HK-2 (cell line): Measurements from ENCODE around the gene ZNF786.
"Not testable (repeated sequence)": the region's sequence is repeated elsewhere in the genome, so short reads cannot be mapped to it uniquely, and the experiment has no call there.

Experiments
- DNase-seq: peaks from one replicate; pipeline ENCODE4 v3.0.0-alpha.2; 2018; ENCODE audit not compliant: unreplicated experiment

Gene ZNF786

DNA sequence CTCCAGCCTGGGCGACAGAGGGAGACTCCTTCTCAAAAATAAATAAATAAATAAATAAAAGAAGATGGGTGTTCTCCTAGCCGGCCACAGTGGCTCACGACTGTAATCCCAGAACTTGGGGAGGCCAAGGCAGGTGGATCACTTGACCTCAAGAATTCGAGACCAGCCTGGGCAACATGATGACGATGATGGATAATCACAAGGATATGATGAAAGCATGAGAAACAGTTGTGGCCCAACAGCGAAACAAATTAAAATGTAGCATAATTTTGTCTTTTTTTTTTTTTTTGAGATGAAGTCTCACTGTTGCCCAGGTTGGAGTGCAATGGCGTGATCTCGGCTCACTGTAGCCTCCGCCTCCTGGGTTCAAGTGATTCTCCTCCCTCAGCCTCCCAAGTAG is 12.9 kb downstream of the ZNF786 start:
- DNase-seq: no peak

DNA sequence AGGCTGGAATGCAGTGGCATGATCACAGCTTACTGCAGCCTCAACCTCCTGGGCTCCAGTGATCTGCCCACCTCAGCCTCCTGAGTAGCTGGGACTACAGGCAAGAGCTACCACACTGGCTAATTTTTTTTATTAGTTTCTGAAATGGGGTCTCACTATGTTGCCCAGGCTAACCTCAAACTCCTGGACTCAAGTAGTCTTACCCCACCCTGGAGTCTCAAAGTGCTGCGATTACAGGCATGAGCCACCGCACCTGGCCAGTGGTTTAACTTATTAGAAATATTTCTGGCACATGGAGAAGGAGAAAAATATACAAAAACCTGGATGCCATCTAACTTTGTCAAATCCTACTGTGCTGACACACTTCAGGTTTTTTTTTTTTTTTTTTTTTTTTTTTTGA is 15.2 kb downstream of the ZNF786 start:
- no peak for DNase-seq

DNA sequence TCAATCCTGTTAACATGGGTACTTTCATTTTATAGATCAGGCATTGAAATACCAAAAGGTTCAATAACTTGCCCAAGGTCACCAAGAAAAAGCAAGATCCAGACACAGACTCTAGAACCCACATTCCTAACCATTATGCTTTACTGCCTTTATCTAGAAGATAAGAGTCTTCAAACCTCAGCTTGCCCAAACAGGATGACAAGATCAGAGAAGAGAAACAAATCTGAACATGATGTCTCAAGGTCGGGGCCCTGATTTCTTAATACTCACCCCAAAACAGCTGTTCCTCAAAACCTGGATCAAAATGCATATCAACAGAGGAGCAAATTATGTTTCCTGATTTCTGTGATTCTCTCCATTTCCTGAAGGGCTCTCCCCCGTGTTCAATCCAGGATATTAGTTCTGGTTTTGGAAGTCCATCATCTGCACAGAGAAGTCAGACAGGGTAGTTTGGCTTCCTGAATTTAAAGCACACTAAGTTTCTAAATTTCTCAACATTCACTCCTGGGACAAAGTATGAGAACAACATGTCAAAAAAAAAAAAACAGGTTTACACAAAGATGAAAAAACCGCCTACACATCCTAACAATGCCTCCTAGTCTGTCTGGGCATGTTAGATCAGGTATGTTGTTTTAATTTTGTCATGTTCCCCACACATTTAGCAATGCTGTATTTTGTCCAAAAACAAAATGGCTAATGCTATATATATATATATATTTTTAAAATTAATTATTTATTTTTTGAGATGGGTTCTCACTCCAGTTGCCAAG is 16.2 kb downstream of the ZNF786 start:
- no peak for DNase-seq

DNA sequence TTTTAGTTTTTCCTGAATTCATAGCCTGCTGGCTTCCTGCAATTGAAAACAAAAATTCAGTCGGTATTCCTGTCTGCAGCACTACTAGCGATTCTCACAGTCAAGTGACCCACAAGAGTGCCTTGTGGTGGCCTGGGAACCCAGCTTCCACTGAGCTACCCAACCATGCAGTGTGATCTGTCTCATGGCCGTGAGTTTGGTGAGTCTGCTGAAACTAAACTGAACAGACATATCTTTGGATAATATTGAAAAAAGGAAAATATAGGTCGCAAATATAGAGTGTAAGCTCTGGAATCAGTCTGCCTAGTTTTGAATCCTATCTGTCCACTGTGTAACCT is 18.1 kb downstream of the ZNF786 start:
- no peak for DNase-seq

DNA sequence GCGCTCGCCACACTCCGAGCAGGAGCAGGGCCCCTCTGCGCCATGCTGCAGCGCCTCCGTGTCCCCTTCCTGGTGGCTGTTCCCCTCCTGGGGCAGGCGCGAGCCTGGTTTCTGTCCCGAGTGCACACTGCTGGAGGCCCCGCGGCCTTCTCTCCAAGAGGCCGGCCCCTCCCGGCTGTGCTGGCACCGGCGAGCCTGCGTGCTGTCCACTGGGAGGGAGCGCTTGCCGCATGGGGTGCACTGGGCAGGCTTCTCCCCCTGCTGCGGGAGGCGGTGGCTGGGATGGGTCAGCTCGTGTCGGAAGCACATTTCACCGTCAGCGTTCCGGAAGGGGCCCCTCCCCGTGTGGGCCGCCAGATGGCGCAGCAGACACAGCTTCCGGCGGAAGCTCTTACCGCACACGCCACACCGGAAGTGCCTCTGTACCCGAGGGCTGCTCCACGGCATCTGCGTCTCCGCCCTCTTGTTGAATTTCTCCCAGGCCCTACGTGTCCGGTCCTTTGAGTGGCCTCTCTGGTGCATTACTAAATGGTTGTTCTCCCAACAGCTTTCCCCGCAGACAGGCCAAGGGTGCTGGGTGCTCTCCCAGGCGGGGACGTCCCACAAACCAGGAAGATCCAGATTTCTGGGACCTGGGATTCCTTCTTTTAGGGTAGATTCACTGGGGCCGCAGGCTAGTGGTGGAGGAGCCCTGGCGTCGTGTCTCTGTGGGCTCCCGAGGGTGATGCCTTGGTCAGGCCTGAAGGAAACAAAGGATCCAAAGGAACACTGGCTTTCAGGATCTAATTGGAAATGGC is 18.7 kb downstream of the ZNF786 start:
- no peak for DNase-seq

DNA sequence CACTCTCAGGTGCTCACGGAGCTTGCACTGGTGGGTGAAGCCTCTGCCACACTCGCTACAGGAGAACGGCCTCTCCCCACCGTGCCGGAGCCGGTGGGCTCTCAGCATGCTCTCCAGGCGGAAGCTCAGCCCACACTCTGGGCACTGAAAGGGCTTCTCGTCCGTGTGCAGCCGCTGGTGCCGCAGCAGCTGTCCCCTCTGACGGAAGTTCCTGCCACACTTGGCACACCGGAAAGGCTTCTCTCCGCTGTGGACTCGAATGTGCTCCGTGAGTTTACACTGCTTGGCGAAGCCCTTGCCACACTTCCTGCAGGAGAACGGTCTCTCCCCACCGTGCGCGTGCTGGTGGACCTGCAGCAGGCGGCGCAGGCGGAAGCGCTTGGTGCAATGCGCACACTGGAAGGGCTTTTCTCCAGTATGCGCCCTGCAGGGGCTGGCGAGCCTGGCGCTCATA is 19.3 kb downstream of the ZNF786 start:
- no peak for DNase-seq

DNA sequence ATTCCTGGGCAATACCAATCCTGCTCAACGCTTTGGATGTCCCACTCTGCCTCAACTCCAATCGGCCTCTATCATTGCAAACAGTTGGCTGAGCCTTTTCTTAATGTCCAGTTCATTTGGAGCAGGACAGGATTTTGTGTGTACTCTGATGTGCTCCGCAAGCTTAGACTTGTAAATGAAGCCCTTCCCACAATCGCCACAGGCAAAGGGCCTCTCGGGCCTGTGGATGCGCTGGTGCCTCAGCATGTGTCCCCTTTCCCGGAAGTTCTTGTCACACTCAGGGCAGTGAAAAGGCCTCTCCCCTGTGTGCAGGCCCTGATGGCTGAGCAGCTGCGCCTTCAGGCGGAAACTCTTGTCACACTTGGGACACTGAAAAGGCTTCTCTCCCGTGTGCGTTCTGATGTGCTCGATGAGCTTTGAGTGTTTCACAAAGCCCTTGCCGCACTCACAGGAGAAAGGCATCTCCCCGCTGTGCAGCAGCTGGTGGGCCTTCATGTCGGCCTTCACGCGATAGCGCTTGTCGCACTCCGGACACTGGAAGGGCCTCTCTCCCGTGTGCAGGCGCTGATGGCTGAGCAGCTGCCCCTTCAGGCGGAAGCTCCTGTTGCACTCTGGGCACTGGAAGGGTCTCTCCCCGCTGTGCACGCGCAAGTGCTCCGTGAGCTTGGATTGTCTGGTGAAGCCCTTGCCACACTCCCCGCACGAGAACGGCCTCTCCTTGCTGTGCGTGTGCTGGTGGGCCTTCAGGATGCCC is 20.0 kb downstream of the ZNF786 start:
- no peak for DNase-seq

DNA sequence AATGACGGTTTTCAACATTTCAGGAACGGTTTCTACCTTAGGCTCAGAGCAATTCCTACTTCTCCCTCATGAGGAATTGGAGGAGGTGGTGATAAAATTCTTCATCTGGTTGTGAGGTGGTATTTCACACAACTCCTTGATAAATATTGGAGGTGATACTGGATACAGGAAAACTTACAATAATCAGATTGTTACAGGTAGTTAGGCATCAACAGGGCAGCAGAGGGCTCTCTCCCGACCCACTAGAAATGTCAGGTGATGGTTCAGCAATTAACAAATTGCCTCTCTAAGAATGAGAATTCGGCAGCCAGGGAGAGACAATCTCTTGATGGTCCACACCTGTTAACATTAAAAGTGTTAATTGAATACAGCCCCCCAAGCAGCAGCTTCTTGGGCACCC is 22.6 kb downstream of the ZNF786 start:
- no peak for DNase-seq

DNA sequence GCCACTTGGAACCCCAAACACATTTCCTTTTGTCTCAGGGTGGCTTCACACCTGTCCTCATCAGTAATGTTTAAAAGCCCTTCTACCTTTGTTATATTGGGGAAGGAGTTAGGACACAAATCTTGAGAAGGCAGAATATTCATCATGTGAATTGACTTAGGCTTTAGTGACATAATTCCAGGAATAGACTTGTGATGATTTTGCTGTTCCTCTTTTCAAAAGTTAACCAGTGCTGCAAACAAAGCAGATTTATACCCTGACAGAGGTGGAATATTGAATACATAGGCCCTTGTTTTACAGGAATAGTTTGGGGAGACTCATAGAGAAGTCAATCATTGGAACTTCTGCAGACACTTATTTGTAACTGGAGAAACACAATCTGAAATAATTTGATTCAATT is 27.0 kb downstream of the ZNF786 start:
- no peak for DNase-seq

DNA sequence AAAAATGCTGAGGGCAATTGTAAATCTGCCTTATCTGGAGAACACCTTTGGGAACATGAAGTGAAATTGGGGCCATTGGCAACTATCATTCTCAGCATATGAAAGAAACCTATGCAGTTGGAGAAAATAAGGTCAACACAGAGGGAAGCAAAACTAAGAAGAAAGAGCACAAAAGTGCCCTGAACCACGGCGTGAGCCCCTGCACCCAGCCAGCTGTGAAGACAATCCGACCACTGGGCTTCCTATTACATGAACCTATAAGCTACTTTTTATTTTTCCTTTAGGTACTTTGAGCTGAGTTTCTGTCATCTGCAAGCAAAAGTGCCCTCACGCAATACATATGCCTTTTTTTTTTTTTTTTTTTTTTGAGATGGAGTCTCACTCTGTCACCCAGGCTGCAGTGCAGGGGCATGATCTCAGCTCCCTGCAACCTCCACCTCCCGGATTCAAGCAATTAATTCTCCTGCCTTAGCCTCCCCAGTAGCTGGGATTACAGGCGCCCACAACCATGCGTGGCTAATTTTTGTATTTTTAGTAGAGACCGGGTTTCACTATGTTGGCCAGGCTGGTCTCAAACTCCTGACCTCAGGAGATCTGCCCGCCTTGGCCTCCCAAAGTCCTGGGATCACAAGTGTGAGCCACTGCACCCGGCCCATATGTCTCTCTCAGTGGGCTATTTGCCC is 28.2 kb downstream of the ZNF786 start:
- not testable (repeated sequence) for DNase-seq

DNA sequence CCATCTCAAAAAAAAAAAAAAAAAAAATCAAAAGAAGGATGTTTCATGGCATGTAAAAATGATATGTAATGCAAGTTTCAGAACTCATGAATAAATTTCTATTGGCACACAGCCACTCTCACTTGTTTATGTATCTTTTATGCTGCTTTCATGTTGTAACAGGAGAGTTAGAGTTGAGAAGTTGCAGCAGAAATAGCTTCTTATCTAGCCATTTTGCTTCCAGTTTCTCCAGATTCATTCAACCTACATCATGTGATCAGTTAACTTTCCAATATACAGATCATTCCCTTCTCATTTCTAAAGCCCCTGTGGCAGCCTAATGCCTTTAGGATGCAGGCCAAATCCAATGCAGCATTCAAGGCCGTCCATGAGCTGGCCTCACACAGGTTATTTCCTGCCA is 30.4 kb downstream of the ZNF786 start:
- no peak for DNase-seq

DNA sequence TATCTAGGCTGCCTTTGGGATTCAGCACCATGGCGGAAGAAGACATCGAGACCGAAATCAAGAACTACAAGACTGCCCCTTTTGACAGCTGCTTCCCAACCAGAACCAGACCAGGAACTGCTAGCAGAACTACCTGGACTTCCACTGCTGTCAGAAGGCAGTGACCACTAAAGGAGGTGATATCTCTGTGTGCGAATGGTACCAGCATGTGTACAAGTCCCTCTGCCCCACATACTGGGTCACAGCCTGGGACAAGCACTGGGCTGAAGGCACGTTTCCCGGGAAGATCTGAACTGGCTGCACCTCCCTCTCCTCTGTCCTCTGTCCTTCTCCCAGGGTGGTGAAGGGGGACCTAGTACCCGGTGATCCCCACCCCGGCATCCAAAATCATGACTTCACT is 36.6 kb downstream of the ZNF786 start:
- no peak for DNase-seq

DNA sequence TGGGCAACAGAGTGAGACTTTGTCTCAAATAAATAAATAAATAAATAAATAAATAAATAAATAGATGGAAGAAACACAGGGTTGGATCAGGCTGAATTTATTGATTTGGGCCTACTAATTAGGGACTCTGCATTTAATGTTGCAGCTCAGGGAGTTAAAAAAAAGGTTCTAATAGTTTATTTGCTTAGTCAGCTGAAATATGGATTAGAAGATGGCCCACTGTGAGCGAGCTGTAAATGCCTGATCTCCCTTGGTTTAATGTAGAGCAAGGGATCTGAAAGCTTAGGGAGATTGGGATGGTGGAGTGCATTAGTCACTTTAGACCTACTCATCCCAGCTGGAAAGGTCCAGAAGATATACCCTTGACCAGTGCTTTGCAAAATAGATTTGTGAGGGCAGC is 37.1 kb downstream of the ZNF786 start:
- DNase-seq: no peak

DNA sequence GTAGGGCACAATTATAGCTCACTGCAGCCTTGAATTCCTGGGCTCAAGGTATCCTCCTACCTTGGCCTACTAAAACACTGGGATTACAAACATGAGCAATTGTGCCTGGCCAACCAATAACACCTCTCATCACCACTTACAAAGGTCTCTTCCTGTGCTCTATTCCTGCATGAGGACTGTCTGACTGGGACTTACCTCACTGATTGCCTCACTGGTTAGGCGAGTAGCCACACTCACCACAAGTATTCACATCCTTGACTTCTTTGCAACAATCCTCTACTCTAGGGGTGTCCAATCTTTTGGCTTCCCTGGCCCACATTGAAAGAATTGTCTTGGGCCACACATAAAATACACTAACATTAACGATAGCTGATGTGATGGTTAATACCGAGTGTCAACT is 39.6 kb downstream of the ZNF786 start:
- DNase-seq: no peak

DNA sequence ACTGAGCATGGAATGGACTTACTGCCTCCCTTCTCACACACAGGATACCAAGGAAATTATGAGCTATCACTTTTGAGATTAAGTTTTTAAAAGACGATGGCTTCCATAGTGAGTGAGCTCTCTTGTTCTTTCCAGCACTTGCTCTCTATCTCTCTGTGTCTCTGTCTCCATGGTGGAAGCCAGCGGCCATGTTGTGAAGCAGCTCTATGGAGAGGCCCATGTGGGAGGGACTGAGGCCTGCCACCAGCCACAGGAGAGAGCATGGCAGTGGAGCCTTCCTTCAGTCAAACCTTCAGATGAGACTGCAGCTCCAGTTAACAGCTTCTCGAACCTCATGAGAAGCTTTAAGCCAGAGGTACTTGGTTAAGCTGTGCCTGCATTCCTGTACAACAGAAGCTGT is 41.7 kb downstream of the ZNF786 start:
- no peak for DNase-seq

DNA sequence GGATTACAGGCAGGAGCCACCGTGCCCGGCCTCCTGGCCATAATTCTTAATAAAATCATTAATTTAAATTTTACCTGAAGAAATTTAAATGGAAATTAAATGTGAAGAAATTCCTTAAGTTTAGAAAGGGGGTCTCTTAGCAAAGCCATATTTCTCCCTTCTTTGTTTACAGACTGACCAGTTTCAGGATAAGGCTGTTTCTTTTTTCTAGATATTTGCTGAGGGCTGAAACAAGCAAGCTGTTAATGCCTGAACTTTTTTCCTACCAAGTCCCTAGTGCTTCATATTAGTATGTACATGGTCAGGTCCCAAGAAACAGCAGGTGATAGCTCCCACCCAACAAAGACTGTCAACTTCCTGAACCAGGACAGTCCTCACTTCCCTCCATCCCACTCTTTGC is 44.1 kb downstream of the ZNF786 start:
- no peak for DNase-seq

DNA sequence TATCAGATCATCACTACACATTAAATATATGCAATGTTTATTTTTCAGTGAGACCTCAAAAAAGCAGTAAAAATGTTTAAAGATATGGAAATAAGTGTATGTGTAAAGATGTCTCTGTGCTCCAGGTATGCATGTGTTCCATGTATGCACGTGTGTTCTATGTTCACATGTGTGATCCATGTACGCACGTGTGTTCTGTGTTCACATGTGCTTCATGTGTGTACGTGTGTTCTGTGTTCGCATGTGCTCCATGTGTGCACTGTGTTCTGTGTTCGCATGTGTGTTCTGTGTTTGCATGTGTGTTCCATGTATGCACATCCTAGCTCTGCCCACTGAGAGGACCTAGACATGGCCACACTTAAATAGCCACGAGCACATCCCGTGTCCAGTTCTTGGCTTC is 46.6 kb downstream of the ZNF786 start:
- DNase-seq: no peak

DNA sequence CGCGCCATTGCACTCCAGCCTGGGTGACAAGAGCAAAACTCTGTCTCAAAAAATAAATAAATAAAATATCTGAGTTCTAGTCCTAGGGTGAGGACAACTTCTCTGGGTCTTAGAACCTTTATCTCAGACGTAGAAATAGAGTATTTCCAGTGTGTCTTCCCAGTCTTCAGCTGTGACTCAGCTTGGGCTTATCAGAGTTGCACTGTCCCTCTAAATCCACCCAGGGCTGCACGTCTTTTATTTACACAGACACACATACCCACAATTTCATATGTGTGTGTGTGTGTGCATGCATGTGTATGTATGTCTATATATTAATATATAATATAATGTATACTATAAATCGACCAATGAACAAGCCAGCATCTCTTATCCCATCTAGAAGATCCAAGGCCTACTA is 49.2 kb downstream of the ZNF786 start:
- DNase-seq: no peak

DNA sequence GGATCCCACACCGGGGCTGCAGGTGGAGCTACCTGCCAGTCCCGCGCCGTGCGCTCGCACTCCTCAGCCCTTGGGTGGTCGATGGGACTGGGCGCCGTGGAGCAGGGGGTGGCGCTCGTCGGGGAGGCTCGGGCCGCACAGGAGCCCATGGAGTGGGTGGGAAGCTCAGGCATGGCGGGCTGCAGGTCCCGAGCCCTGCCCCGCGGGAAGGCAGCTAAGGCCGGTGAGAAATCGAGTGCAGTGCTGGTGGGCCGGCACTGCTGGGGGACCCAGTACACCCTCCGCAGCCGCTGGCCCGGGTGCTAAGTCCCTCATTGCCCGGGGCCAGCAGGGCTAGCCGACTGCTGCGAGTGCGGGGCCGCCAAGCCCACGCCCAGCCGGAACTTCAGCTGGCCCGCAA is 51.9 kb downstream of the ZNF786 start:
- not testable (repeated sequence) for DNase-seq

DNA sequence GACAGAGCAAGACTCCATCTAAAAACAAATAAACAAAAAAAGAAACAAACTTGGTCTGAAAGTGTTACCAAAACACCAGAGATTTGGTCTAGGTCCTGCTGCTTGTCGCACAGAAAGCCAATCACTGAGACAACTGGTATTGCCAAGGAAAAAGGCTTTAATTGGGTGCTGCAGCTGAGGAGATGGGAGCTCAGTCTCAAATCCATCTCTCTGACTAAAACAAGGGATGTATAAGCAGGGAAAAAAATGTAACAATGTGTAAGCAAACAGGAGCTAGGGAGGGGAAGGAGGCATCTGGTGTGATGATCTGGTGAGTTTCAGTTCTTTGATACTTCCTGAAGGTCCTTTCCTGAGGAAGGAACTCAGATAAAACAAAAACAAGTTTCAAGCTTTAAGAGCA is 53.8 kb downstream of the ZNF786 start:
- no peak for DNase-seq

DNA sequence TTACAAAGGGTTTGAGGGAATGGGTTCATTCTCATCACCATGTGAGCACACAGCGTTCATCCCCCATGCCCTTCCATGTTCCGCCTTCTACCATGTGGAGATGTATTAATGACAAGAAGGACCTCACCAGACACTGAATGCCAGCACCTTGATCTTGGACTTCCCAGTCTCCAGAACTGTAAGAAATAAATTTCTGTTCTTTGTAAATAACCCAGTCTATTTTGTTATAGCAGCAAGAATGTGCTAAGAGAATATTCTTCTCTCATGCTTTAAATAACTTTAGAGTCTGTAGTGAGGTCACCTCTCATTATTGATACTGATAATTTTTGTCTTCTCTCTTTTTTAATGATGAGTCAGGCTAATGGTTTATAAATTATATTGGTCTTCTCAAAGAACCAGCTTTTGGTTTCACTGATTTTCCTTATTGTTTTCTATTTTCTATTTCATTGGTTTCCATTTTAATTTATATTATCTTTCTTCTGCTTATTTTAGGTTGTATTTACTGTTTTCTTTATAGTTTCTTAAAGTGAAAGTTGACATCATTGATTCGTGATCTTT is 59.1 kb downstream of the ZNF786 start:
- DNase-seq: no peak

DNA sequence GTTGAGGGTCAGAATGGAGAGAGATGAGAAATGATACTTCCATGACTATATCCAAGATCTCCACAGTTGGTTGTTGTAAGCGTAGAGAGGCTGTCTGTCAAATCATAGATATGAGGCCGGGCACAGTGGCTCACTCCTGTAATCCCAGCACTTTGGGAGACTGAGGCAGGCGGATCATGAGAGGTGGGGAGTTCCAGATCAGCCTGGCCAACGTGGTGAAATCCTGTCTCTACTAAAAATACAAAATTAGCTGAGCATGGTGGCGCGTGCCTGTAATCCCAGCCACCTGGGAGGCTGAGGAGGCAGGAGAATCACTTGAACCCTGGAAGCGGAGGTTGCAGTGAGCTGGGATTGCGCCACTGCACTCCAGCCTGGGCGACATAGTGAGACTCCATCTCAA is 60.1 kb downstream of the ZNF786 start:
- DNase-seq: not testable (repeated sequence)
